Renal pelvis (tissue), 4 donors: ENCODE measurements around the gene GID4. TPM values are rescaled to one million over a fixed set of nuclear protein-coding genes. Genes with fewer than 3 reads are reported as not detected.

Experiments
- DNase-seq: peaks from one replicate; pipeline ENCODE4 v3.0.0-alpha.2; 2013
- polyA plus RNA-seq, 3 donors: library from polyadenylated mRNA; unstranded; fragments of 120-200 nt; gene quantifications; one replicate each; pipeline ENCODE4 v1.2.1, GENCODE V29; 2013; ENCODE audit not compliant: insufficient read length in 3 of 3

GID4 gene
- polyA plus RNA-seq, 3 donors, result 12.6 to 14.0 (median 13.4) TPM

DNA sequence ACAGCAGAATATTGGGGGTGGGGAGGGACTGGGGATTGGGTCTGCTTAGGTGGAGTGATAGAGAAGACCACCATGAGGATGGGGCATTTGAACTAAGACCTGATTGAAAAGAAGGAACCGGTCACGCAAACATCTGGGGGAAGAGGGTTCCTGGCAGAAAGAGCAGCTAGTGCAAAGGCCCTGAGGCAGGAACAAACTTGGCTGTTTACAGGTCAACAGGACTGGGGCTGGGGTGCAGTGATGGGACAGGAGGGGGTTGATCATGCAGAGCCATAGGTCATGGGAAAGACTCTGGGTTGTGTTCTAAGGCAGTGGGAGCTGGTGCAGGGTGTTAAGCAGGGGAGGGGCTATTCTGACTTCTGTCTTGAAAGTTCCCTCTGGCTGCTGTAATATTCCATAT, 50.4 kb downstream of the GID4 start:
- DNase-seq, result no peak

DNA sequence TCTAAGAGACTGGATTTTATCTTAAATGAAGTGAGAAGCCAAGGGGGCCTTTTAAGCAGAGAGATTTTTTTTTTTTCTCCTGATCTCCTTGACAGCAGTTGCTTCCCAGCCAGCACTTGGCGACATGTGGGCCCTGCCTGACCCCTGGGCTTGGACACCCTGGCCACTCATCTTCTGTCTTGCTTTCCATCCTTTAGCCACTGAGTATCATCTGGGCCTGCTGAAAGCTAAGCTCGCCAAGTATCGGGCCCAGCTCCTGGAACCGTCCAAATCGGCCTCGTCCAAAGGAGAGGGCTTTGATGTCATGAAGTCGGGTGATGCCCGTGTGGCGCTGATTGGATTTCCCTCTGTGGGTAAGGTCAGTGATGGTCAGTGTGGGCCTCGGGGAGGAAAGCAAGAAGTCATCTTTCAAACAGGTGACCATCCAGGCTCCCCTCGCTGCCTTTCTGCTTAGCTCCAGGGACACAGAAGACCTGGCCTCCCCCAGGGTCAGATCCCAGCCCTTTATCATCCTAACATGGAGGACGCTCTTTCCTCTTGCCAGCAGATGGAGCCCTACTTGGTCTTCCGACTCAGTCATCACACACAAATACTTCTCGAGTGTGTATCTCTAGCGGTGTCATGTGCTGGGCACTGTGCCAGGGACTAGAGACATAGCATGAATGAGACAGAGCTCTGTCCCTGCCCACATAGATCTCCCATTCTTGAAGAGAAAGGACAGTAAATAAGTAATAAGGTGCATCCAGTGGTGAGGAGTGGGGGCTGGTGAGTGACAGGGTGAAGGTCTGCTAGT, 54.6 kb downstream of the GID4 start:
- no peak for DNase-seq

DNA sequence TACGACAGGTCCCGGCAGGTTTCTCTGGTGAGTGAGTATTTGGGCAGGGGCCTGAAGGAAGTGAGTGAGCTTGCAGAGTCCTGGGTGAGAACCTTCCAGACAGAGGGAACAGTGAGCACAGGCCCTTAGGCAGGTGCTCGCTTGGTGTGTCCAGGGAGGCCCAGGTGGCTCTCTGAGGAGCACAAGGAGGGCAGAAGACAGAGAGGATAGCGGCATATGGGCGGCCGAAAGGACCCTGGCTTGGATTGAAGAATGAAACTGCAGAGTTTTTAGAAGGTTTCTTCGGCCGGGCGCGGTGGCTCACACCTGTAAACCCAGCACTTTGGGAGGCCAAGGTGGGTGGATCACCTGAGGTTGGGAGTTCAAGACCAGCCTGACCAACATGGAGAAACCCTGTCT, 55.2 kb downstream of the GID4 start:
- DNase-seq, result no peak

DNA sequence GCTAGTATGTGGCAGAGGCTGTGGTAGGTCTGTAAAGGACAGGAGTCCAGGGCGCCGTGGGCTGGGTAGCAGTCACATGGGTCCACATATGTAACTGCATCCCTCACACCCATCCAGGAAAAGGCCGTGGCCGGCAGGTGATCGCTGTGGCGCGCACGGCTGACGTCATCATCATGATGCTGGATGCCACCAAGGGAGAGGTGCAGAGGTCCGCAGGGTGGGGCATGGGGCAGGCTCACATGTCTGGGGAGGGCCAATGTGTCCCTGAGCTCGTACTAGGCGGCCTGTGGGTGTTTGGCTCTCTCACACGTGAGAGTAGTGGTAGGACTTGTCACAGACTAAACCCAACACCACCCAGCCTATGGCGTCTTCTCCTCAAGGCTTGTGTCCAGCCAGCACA, 60.3 kb downstream of the GID4 start:
- DNase-seq, result no peak

DNA sequence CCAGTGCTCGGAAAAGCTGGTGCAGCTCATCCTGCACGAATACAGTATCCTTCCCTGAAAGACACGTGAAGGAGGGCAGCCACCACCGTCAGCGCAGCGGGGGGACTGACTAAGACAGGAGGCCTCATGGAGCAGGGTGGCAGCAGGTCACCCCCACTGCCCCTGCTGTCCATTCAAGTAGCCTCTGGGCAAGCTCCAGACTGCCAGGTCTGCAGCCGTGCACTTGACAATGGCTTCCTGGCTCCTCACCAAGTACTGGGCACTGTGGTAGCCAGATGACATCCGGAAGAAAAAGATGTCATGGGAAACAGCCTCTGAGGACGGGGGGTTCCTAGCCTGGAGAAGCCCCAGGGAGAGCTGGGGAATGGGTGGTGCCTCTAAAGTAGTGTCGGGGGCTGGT, 61.4 kb downstream of the GID4 start:
- no peak for DNase-seq

DNA sequence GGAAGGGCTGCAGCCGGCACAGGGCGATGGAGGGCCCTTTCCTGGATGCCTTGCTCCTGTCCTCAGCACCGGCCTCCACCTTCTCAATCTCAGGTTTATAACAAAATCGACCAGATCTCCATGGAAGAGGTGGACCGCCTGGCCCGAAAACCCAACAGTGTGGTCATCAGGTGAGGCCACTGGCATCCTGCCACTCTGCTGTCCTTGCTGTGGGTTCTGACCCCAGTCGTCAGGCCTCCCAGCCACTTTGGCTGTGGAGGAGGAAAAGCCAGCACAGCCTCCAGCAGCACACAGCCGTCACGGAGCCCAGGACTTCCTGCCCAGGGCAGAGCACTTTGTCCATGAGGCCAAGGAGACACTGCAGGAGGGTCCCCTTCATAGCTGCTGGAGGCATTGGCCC, 62.6 kb downstream of the GID4 start:
- no peak for DNase-seq

DNA sequence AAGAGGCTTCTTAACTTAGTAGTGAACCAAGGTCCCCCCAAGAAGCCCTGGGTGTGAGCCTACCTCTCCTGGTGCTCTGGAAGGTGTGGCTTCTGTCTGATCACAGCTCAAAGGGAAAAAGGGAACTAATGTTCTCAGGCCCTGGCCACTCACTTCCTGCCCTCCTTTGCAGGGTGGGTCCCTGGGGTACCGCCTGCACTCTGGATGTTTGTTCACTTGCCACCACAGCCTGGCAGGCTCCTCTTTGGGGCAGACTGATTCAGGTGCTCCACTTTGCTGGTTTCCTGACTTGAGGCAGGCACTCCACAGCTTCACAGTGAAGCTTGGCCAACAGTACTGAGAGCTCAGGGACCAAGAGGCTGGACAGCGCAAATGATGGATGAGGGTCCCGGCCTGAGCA, 63.4 kb downstream of the GID4 start:
- DNase-seq, result no peak

DNA sequence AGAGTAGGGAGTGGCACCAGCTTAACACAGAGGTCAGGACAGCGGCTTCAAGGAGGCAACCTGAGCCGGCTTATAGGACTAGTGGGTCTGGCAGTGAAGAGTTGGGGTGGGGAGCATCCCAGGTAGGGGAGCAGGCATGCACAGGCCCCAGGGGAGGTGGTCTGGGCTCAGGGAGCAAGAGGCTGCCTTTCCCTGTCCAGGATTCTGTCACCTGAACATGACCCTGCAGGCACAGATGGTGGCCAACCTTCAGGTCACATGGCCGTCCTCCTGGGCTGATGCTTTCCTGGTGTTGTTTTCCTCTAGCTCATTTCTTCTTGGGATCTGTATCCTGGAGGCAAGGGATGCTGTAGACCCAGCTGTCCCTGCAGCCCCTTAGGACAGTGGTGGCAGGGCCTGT, 65.8 kb downstream of the GID4 start:
- no peak for DNase-seq

DNA sequence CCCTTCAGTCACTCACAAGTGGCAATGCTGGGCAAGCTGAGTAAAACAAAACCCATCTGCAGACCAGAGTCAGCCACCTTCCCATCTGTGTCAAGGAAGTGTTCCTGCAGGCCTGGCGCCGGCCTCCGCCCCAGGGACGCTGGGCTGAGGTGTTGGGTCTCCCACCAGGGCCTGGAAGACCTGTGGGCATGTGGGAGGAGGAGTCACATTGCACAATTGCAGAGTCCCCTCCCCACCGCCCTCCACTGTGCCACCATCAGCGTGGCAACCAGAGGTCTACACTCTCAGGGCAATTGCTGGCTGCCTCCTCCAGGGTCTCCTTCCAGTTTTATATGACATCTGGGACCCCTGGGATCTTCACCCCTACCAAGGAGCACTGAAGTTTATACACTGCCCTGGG, 66.4 kb downstream of the GID4 start:
- no peak for DNase-seq

DNA sequence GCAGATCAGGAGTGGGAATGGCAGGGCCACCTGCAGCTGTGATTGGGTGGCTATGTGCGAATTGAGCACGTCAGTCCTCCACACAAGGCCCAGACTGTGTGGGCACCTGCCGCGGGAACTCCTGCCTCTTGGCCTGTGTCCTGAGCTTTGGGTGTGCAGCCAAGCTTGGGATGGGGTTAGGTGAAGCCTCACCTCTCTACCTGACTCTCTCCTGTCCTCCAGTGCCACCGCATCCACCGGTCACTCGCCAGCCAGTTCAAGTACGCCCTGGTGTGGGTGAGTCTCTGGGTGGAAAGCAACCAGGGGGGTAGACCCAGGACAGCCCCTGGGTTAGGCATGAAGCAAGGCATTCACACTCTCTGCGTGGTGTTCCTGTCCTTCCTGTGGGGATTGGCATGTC, 67.0 kb downstream of the GID4 start:
- no peak for DNase-seq

DNA sequence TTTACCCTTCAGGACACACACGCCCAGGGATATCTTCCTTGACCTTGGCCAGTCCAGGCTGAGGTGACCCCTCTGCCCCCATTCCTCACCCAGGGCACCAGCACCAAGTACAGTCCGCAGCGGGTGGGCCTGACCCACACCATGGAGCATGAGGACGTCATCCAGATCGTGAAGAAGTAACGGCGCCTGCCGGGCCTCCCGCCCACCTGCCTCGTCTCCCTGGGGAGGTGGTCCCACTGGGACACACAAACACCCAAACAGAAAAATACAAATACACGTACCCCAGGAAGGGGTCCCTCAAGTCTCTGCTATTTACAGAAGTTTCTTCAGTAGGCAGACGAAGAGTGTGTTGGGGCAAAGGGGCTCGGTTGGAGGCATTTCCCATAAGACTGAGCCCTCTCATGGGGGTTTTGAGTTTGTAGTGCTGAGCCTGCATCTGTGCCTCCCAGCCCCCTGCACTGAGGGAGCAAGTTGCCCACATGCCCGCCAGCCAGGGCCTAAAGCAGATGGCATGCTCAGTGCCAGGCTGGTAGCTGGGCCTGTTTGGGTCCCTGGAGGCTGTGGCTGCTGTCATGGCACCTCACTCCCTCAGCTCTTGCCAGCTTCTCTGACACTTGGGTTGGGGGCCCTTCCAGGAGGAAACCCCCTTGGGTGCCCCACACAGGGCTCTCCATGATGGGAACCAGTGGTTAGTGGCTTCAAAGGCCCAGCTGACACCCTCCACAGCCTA, 68.0 kb downstream of the GID4 start:
- DNase-seq, result no peak

DNA sequence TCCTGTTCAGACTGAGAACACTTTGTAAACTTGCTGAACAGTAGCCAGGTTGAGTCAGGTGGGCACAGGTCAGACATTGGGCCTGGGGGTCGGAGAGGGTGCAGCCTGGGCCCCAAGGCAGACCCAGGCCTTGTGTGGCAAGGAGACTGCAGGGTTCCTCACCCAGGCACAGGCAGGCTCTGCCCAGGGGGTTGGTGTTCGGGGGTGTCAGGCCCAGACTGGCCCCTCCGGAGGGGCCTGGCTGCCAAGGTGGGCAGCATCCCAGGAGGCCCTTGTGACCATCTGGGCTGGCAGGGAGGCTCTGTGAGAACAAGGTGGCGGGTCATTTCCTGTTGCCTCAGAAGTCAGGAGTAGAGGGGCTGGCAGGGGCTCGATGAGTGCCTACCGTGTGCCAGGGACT, 68.8 kb downstream of the GID4 start:
- DNase-seq, result no peak

DNA sequence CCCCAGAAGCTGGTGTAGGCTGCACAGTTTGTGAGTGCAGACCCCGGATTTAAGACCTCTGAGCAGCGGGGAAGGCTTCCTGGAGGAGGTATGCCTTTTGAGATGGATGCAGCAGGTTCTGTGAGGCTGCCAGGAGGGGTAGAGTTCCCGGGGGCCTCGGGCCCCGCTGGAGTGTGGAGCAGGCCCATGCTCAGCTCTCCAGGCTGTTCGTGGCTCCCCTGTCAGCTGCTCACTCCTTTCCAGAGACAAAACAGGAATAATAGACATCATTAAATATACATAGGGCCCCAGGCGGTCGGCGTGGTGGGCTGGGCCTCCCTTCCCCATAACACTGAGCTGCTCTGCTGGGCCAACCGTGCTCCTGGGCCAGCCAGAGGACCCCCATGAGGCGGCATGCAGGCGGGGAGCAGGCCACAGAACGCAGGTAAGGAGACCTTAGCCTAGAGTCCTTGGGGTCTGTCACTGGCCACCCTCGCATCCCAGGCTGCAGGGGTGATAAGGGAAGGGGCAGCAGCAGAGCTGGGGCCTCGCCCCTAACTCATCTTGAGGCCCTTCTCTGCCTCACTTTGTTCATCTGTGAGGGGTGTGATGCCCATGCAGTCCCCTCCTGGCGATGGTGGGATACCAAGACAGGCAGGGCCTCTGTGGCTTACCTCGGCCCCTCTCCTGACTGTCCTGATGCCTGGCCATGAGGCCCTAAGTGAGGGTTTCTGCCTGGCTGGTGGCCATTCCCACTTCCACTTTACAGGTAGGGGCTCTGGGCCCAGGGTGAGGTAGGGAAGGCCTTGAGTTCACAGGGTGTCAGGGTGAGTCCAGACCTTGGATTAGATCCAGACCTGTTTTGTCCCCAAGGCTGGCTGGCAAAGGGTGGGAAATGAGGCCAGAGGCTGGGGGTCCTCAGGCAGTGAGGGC, 69.4 kb downstream of the GID4 start, which contains the start of gene MYO15A:
MYO15A (plus strand) TSS at position 356 of the 912 bp plus-strand sequence. CDS start 10,045 bp downstream, outside the sequence.
- no peak for DNase-seq

DNA sequence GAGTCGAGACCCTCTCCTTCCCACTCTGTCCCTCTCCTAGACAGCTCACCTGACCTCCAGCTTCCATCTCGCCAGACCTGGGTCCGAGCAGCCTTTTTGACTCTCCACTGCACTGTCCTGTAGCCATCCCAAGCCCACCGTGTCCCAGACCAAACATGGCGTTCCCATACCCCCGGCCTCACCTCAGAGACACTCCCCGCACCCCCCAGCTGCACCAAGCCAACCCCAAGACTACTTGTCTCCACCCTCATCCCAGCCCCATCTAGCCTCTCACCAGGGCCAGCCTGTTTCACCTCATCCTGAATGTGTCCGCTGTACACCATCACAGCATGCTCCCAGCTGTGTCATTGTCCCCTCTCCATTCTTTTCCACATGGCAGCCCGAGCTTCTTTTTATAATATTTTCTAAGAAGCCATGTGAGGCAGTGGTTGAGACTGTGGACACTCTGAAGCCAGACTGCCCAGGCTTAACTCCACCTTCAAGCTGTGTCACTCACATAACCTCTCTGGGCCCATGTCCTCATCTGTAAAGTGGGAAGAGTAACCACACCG, 70.8 kb downstream of the GID4 start:
- DNase-seq, result no peak

DNA sequence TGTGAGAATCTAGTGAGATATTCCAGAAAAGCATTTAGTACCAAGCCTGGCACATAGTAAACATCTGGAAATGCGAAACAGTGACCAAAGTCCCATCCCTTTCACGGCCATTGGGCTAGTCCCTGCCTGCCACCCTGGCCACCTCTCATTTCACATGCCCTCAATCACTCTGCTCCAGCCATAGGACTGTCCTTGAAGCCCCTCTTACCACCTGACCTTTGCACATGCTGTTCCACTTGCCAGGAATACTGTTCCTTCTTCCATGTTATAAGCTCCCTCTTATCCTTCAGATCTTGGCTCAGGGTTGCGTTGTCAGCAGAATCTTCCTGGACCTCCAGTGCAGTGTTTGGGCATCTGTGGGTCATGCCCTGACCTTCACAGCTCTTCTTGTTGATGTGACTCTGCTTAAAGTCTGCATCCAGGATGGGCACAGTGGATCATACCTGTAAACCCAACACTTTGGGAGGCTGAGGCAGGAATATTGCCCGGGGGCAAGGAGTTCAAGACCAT, 71.5 kb downstream of the GID4 start:
- DNase-seq, result no peak

DNA sequence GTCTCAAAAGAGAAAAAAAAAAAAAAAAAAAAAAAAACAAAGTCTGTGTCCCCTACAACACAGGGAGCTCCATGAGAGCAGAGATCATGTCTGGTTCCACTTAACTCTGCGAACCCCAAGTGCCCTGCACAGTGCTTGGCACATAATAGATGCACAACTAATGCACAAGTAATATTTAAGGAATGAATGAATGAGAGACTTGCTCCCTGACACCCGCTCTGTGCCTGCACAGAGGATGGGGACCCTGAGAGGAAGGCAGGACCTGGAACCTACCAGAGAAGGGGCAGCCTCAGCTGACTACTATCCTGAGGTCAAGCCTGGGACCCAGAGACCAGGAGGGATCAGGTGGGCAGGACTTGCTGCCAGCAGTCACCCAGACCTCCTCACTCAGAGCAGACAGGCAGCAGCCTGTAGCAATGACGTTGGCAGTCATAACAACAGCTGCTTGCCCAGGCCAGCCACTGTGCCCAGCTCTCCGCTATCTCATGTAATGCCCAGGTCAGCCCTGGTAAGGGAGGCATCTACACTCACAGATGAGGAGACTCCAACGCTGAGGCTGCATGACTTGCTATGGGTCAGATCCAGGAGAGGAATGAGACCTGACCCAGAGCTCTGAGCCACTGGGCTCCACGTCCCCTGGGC, 72.2 kb downstream of the GID4 start:
- no peak for DNase-seq

DNA sequence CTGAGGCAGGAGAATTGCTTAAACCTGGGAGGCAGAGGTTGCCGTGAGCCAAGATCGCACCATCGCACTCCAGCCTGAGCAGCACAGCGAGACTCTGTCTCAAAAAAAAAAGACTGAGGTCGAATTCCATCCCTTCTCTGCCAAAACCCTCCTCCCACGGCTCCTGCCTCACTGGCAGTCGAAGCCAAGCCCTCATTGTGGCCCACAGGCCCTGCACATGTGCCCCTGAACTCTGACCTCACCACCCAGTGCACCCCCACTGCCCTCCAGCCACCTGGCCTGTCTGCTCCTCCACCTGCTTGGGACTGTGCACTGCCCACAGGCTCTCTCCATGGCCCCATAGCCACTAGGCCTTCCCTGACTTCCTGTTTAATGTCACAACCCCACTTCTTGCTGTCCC, 76.3 kb downstream of the GID4 start:
- no peak for DNase-seq

DNA sequence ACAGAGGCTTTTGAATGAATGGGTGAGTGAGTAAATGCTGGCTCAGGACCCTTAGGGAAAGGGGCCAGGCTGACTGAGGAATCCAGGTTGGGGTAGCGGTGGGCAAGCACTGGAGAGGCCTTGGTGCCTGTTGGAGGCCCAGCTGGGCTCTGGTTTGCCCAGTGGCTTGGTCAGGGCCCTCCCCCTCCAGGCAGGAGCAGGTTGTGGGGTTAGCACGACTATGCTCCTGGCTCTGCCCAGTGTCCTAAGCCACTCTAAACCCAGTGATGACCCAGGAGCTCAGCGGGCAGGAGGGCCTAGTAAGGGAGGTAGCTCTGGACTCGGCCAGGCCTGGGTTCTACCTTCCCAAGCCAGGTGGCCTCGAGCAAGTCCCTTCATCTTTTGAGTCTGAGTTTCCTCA, 76.9 kb downstream of the GID4 start:
- no peak for DNase-seq

DNA sequence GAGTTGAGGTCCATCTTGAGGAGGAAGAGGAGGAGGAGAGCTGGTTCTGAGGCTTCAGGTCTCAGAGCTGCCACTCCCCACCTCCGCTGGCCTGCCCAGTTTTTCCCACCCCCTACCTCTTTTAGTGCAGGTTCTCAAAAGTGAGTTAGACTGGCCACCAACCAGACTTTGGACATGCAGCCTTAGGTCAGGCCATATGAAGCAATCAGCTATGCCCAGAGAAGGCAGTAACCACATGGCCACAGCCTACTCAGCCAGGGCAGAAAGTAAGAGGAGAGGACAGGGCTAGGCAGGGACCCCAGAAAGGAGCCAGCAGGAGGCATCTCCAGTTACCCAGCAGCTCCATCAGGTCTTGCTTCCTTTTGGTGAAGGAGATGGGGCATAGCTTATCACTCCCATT, 78.3 kb downstream of the GID4 start:
- DNase-seq, result no peak
